Colonic mucosa (tissue), 4 donors: ENCODE data around the gene RFX3. TPM values are rescaled to one million over a fixed set of nuclear protein-coding genes. Genes with fewer than 3 reads are reported as not detected.

Experiments used
- DNase-seq: peaks from one replicate; pipeline ENCODE4 v3.0.0-alpha.2; 2020
- H3K27ac ChIP-seq: fragments of 200-600 bp; one replicate; pipeline ENCODE4 v1.8.0; 2021
- H3K27me3 ChIP-seq: fragments of 200-600 bp; one replicate; pipeline ENCODE4 v1.8.0; 2021
- H3K36me3 ChIP-seq: fragments of 200-600 bp; one replicate; pipeline ENCODE4 v1.8.0; 2021
- H3K4me1 ChIP-seq: fragments of 200-600 bp; one replicate; pipeline ENCODE4 v1.8.0; 2021; ENCODE audit warnings: mild to moderate bottlenecking
- H3K4me3 ChIP-seq: fragments of 200-600 bp; one replicate; pipeline ENCODE4 v1.8.0; 2021
- H3K9ac ChIP-seq, 2 donors: one replicate each; pipeline ENCODE4 v1.7.0; 2013; ENCODE audit warnings: control low read depth in 2 of 2, low read depth in 2 of 2, low read length in 2 of 2
- H3K9me3 ChIP-seq: fragments of 200-600 bp; one replicate; pipeline ENCODE4 v1.8.0; 2021
- intact Hi-C: fragments of 100-400 bp; cut with DNase I; formaldehyde crosslinking; loops from one replicate; pipeline ENCODE4 v1.14.1; 2022
- total RNA-seq, 2 donors: library from RNA; stranded (reverse); fragmentation: NEBNext Ultra II Directional in 1 of 2; extraction: Animal tissue kit (Norgen Biotek cat#: 25700) in 1 of 2; gene quantifications; one replicate each; pipeline ENCODE4 v1.2.1, GENCODE V29; 2021
- TF ChIP-seq, protein P1 (sequence below): fragments of 200-600 bp; IDR thresholded peaks from one replicate; pipeline ENCODE4 v1.8.0; 2022; ENCODE audit warnings: antibody characterized with exemption, mild to moderate bottlenecking
- donor health status: healthy.
- donor health status: DM: no; HTN: no; CAD: no.
- donor health status: DM: no; HTN: no; CAD: no.

The RFX3 gene
- total RNA-seq, 2 donors from 2014 or later: 9.8 to 12.1 TPM

DNA sequence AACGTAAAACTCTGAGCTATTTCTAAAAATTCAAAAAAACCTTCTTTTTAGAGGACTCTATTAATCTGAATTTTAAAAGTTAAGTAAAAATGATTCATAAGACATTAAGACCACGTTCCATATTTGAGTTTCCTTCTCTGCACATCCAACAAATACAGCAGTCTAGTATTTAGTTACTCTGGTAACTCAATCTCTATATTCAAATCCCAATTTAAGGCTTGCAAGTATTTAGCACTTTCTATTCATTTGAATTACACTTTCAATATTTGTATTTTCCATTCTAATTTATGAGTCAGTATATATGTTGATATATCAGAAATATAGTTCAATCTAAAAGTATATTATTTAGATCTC, 17.7 kb downstream of the RFX3 start:
- H3K9me3 ChIP-seq: no peaks in the 10 kb centered on the region
- DNase-seq: no peak

GRCh38 chr9:3507395-3508077, 18.3 kb downstream of the RFX3 start:
- H3K9me3 ChIP-seq: no peaks in the 10 kb centered on the region
- no peak overlapping the region for H3K27ac ChIP-seq
- H3K36me3 ChIP-seq: no peaks in the 10 kb centered on the region
- TF ChIP-seq, protein P1, sequence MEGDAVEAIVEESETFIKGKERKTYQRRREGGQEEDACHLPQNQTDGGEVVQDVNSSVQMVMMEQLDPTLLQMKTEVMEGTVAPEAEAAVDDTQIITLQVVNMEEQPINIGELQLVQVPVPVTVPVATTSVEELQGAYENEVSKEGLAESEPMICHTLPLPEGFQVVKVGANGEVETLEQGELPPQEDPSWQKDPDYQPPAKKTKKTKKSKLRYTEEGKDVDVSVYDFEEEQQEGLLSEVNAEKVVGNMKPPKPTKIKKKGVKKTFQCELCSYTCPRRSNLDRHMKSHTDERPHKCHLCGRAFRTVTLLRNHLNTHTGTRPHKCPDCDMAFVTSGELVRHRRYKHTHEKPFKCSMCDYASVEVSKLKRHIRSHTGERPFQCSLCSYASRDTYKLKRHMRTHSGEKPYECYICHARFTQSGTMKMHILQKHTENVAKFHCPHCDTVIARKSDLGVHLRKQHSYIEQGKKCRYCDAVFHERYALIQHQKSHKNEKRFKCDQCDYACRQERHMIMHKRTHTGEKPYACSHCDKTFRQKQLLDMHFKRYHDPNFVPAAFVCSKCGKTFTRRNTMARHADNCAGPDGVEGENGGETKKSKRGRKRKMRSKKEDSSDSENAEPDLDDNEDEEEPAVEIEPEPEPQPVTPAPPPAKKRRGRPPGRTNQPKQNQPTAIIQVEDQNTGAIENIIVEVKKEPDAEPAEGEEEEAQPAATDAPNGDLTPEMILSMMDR: no peak
- no peak overlapping the region for H3K4me3 ChIP-seq
- H3K27me3 ChIP-seq: no peaks in the 10 kb centered on the region
- H3K4me1 ChIP-seq: no peaks in the 10 kb centered on the region
- H3K9ac ChIP-seq: no peak overlapping the region
- intact Hi-C loops: no loop called here
- no peak for DNase-seq

More for the DNA sequence above, 17.7 kb downstream of the RFX3 start:
- intact Hi-C loops: no loop called here
- H3K36me3 ChIP-seq: no peaks in the 10 kb centered on the region
- H3K27ac ChIP-seq: no peak overlapping the region
- no peaks in the 10 kb centered on the region for H3K4me1 ChIP-seq
- H3K9ac ChIP-seq: no peak overlapping the region
- no peak overlapping the region for H3K4me3 ChIP-seq
- TF ChIP-seq, protein P1: no peak
- H3K27me3 ChIP-seq: no peaks in the 10 kb centered on the region

GRCh38 chr9:3506164-3506563, 19.6 kb downstream of the RFX3 start:
- Histone ChIP-seq H3K27ac (no peak overlapping the region), H3K4me3 (no peak overlapping the region), H3K36me3 (no peaks in the 10 kb centered on the region), H3K9ac (no peak overlapping the region), H3K27me3 (no peaks in the 10 kb centered on the region), H3K4me1 (no peaks in the 10 kb centered on the region), H3K9me3 (no peaks in the 10 kb centered on the region)
- intact Hi-C loops: no loop called here
- no peak for DNase-seq
- TF ChIP-seq, protein P1: no peak

- Histone ChIP-seq H3K27ac (no peak overlapping the region), H3K9ac (no peak overlapping the region), H3K4me3 (no peak overlapping the region), H3K27me3 (no peaks in the 10 kb centered on the region), H3K9me3 (no peaks in the 10 kb centered on the region), H3K36me3 (no peaks in the 10 kb centered on the region), H3K4me1 (no peaks in the 10 kb centered on the region)
- intact Hi-C loops: no loop called here
- no peak for DNase-seq
- TF ChIP-seq, protein P1: no peak
Observed at GRCh38 chr9:3502560-3503398, 23.0 kb downstream of the RFX3 start.

DNA sequence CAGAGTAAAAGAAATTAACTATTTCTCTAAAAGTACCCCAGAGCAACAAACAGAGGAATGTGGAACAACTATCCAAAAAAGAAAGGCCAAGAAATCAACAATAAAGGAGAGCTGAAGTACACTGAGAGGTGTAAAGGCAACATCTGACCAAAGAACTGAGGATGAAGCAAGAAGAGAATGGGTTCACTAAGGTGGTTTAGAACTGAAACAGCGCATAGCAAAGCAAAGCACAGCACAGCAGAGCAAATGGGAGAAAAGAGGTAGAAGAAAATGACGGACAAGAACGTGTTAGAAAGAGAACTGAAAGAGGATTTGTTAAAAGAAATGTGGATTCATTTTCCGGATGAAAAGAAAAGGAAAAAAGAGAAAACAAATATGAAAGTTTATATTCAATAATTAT, 25.8 kb downstream of the RFX3 start:
- Histone ChIP-seq H3K4me1 (no peaks in the 10 kb centered on the region), H3K27me3 (no peaks in the 10 kb centered on the region), H3K9me3 (no peaks in the 10 kb centered on the region), H3K36me3 (no peaks in the 10 kb centered on the region), H3K4me3 (no peak overlapping the region), H3K27ac (no peak overlapping the region), H3K9ac (no peak overlapping the region)
- intact Hi-C loops: no loop called here
- TF ChIP-seq, protein P1: no peak
- no peak for DNase-seq
